ENCODE measurements around the gene MYLK. TPM values are rescaled to one million over a fixed set of nuclear protein-coding genes. Genes with fewer than 3 reads are reported as not detected.

The MYLK gene
- total RNA-seq, 2 donors from 2014 or later, result 4.7 to 6.6 TPM

- Mint-ChIP-seq H3K27me3 (ENCODE audit: insufficient read depth) (peaks cover 41% of the 10 kb centered on the region), H3K27ac (no peak overlapping the region), H3K36me3 (ENCODE audit: low read depth) (no peaks in the 10 kb centered on the region), H3K4me1 (no peaks in the 10 kb centered on the region), H3K4me3 (peak overlapping the region; percentile 67), H3K9me3 (no peaks in the 10 kb centered on the region)
- Histone ChIP-seq H3K27me3 (ENCODE audit: control insufficient read depth, insufficient read depth, low read length, poor library complexity, severe bottlenecking) (peaks cover 30% of the 10 kb centered on the region), H3K4me3 (ENCODE audit: low read length) (peak overlapping the region; percentile 78), H3K9me3 (ENCODE audit: control insufficient read depth, low read length) (no peaks in the 10 kb centered on the region), H3K4me1 (ENCODE audit: control insufficient read depth, insufficient read depth, low read length) (peaks cover 3% of the 10 kb centered on the region), H3K9ac (ENCODE audit: extremely low read depth, low read length, poor library complexity, severe bottlenecking) (peak overlapping the region; percentile 3), H3K36me3 (ENCODE audit: control insufficient read depth, insufficient read depth, low read length) (no peaks in the 10 kb centered on the region), H3K27ac (ENCODE audit: low read depth, low read length) (no peak overlapping the region)
- peak; percentile 81 for DNase-seq
- no peak for TF ChIP-seq CTCF (conservative IDR thresholded peaks at IDR 0.05)
- 9 to 10% methylated on average over 16 to 29 of the region's 29 CpGs for WGBS, 2 experiments (ENCODE audit: insufficient coverage in 1 of 2, insufficient read length in 1 of 2)
These were observed 380 bp downstream of the MYLK start for GRCh38 chr3:123883701-123884202.

GRCh38 chr3:123883111-123883510 is 1.0 kb downstream of the MYLK start:
- WGBS, 2 experiments (ENCODE audit: insufficient coverage in 1 of 2, insufficient read length in 1 of 2), result 87% methylated on average over 4 of the region's 4 CpGs; no CpG with 5 or more reads in 1 of the 2 experiments
- no peak overlapping the region for H3K9ac ChIP-seq (ENCODE audit: extremely low read depth, low read length, poor library complexity, severe bottlenecking)
- Mint-ChIP-seq H3K4me1 (no peaks in the 10 kb centered on the region), H3K4me3 (peak overlapping the region; percentile 67), H3K27me3 (ENCODE audit: insufficient read depth) (peaks cover 41% of the 10 kb centered on the region), H3K9me3 (no peaks in the 10 kb centered on the region), H3K36me3 (ENCODE audit: low read depth) (no peaks in the 10 kb centered on the region), H3K27ac (no peak overlapping the region)
- H3K9me3 ChIP-seq (ENCODE audit: control insufficient read depth, low read length), result no peaks in the 10 kb centered on the region
- H3K36me3 ChIP-seq (ENCODE audit: control insufficient read depth, insufficient read depth, low read length), result no peaks in the 10 kb centered on the region
- peaks cover 30% of the 10 kb centered on the region for H3K27me3 ChIP-seq (ENCODE audit: control insufficient read depth, insufficient read depth, low read length, poor library complexity, severe bottlenecking)
- no peak for DNase-seq
- H3K4me1 ChIP-seq (ENCODE audit: control insufficient read depth, insufficient read depth, low read length), result peaks cover 3% of the 10 kb centered on the region
- peak overlapping the region; percentile 78 for H3K4me3 ChIP-seq (ENCODE audit: low read length)
- H3K27ac ChIP-seq (ENCODE audit: low read depth, low read length), result no peak overlapping the region
- no peak for TF ChIP-seq CTCF (conservative IDR thresholded peaks at IDR 0.05)

GRCh38 chr3:123881771-123882170 is 2.4 kb downstream of the MYLK start:
- Histone ChIP-seq H3K27me3 (ENCODE audit: control insufficient read depth, insufficient read depth, low read length, poor library complexity, severe bottlenecking) (peaks cover 30% of the 10 kb centered on the region), H3K9me3 (ENCODE audit: control insufficient read depth, low read length) (no peaks in the 10 kb centered on the region), H3K4me3 (ENCODE audit: low read length) (no peak overlapping the region), H3K36me3 (ENCODE audit: control insufficient read depth, insufficient read depth, low read length) (no peaks in the 10 kb centered on the region), H3K9ac (ENCODE audit: extremely low read depth, low read length, poor library complexity, severe bottlenecking) (no peak overlapping the region), H3K27ac (ENCODE audit: low read depth, low read length) (no peak overlapping the region), H3K4me1 (ENCODE audit: control insufficient read depth, insufficient read depth, low read length) (peaks cover 3% of the 10 kb centered on the region)
- Mint-ChIP-seq H3K27ac (no peak overlapping the region), H3K4me1 (peaks cover 6% of the 10 kb centered on the region), H3K36me3 (ENCODE audit: low read depth) (no peaks in the 10 kb centered on the region), H3K9me3 (no peaks in the 10 kb centered on the region), H3K27me3 (ENCODE audit: insufficient read depth) (peaks cover 34% of the 10 kb centered on the region), H3K4me3 (no peak overlapping the region)
- peak; percentile 71 for DNase-seq
- no peak for TF ChIP-seq CTCF (conservative IDR thresholded peaks at IDR 0.05)
- 88 to 95% methylated on average over 1 to 2 of the region's 2 CpGs for WGBS, 2 experiments (ENCODE audit: insufficient coverage in 1 of 2, insufficient read length in 1 of 2)

Data from endodermal cell (in vitro differentiated cells).